NCI-H2081 treated with DMSO at 0.1 percent for 48 hours (cell line): ENCODE results near the gene APELA.
"Not testable (repeated sequence)": the region's sequence is repeated elsewhere in the genome, so short reads cannot be mapped to it uniquely, and the experiment has no call there.

ENCODE experiments used
- DNase-seq: peaks from one replicate; lab custom pipeline; 2025; lab: John Stamatoyannopoulos, UW

The APELA gene

GRCh38 chr4:164926301-164926700 lies 49.3 kb downstream of the APELA start:
- DNase-seq: no peak

- not testable (repeated sequence) for DNase-seq
Observed at GRCh38 chr4:164927101-164927500, 50.1 kb downstream of the APELA start.

- DNase-seq: no peak
Observed at GRCh38 chr4:164930647-164931046, 53.7 kb downstream of the APELA start.

- no peak for DNase-seq
Observed at GRCh38 chr4:164931551-164932324, 54.8 kb downstream of the APELA start.

GRCh38 chr4:164933244-164933643 lies 56.3 kb downstream of the APELA start:
- no peak for DNase-seq

GRCh38 chr4:164935363-164935762 lies 58.4 kb downstream of the APELA start:
- no peak for DNase-seq

GRCh38 chr4:164935865-164936606 lies 59.1 kb downstream of the APELA start:
- DNase-seq: not testable (repeated sequence)

GRCh38 chr4:164937576-164938270 lies 60.7 kb downstream of the APELA start:
- no peak for DNase-seq

GRCh38 chr4:164943192-164943591 lies 66.2 kb downstream of the APELA start:
- DNase-seq: no peak

- no peak for DNase-seq
Observed at GRCh38 chr4:164945146-164945545, 68.2 kb downstream of the APELA start.

- DNase-seq: no peak
Observed at GRCh38 chr4:164946810-164947209, 69.8 kb downstream of the APELA start.
